Spleen (tissue), 13 donors: ENCODE data around the gene ADNP. TPM values are rescaled to one million over a fixed set of nuclear protein-coding genes. Genes with fewer than 3 reads are reported as not detected.
"Not testable (repeated sequence)": the region's sequence is repeated elsewhere in the genome, so short reads cannot be mapped to it uniquely, and the experiment has no call there.

Source experiments
- DNase-seq: peaks from one replicate; pipeline ENCODE4 v3.0.0-alpha.2; 2020
- H3K27ac ChIP-seq, 8 donors: fragments of 200-600 bp; sonication (generic) in 7 of 8; 1 replicate in 4 of 8; 2 replicates in 4 of 8; pipeline versions ENCODE4 v1.5.0 to v1.8.0; 2016 to 2021; ENCODE audit warnings: inconsistent platforms in 4 of 8, mild to moderate bottlenecking in 4 of 8, moderate library complexity in 1 of 8
- H3K27me3 ChIP-seq, 7 donors: fragments of 200-600 bp; sonication (generic) in 6 of 7; replicated peaks in 1 of 7; 1 replicate in 4 of 7; 2 replicates in 3 of 7; pipeline versions ENCODE4 v1.5.0 to v1.8.0; 2016 to 2021; ENCODE audit warnings: inconsistent platforms in 3 of 7, mild to moderate bottlenecking in 1 of 7
- H3K36me3 ChIP-seq, 6 donors: fragments of 200-600 bp; sonication (generic) in 5 of 6; 1 replicate in 4 of 6; 2 replicates in 2 of 6; pipeline versions ENCODE4 v1.5.0 to v1.8.0; 2016 to 2021; ENCODE audit warnings: inconsistent platforms in 2 of 6
- H3K4me1 ChIP-seq, 6 donors: fragments of 200-600 bp; sonication (generic) in 5 of 6; 1 replicate in 3 of 6; 2 replicates in 3 of 6; pipeline versions ENCODE4 v1.5.0 to v1.8.0; 2016 to 2021; ENCODE audit warnings: inconsistent platforms in 3 of 6
- H3K4me3 ChIP-seq, 8 donors: fragments of 200-600 bp; sonication (generic) in 7 of 8; 1 replicate in 4 of 8; 2 replicates in 4 of 8; pipeline versions ENCODE4 v1.5.0 to v1.8.0; 2016 to 2021; ENCODE audit warnings: inconsistent platforms in 4 of 8, mild to moderate bottlenecking in 4 of 8, moderate library complexity in 2 of 8
- H3K9me3 ChIP-seq, 8 donors: fragments of 200-600 bp; sonication (generic) in 7 of 8; 1 replicate in 4 of 8; 2 replicates in 4 of 8; pipeline versions ENCODE4 v1.5.0 to v1.8.0; 2016 to 2021; ENCODE audit warnings: inconsistent platforms in 4 of 8
- CTCF ChIP-seq, 11 experiments: fragments of 200-600 bp in 7 of 11; fragments of 450-650 bp in 4 of 11; sonication (generic) in 4 of 11; IDR thresholded peaks in 8 of 11; conservative IDR thresholded peaks in 3 of 11; 1 replicate in 7 of 11; 2 replicates in 4 of 11; pipeline versions ENCODE4 v1.4.0 to v1.8.0; 2016 to 2021; ENCODE audit warnings: antibody characterized with exemption in 11 of 11, inconsistent platforms in 4 of 11, mild to moderate bottlenecking in 1 of 11
- POLR2A ChIP-seq, 3 donors: fragments of 450-650 bp; IDR thresholded peaks; one replicate each; pipeline ENCODE4 v1.5.1; 2017; ENCODE audit warnings: antibody characterized with exemption in 3 of 3, mild to moderate bottlenecking in 1 of 3
- POLR2AphosphoS5 ChIP-seq, 3 donors: sonication (generic); formaldehyde crosslinking; IDR thresholded peaks; one replicate each; pipeline ENCODE4 v1.5.1; 2017; ENCODE audit warnings: antibody characterized with exemption in 3 of 3
- WGBS, 5 donors: extraction: QIAGEN DNeasy Blood & Tissue Kit in 3 of 5; methylation state at CpG; one replicate each; pipeline versions ENCODE4 v1.1.5 to v1.1.7; 2013 to 2018; 5-methylcytosine and 5-hydroxymethylcytosine counted together
- intact Hi-C: fragments of 100-400 bp; cut with DNase I; formaldehyde crosslinking; loops from one replicate; pipeline ENCODE4 v1.15.0; 2023; ENCODE audit warnings: low total_unique reads
- long read RNA-seq, 2 donors: transcript quantifications; one replicate each; lab custom pipeline, GENCODE V29; 2026
- polyA plus RNA-seq, 3 donors: library from polyadenylated mRNA; stranded (reverse); fragments of 200-250 nt; gene quantifications; one replicate each; pipeline ENCODE4 v1.2.1, GENCODE V29; 2013
- total RNA-seq, 7 donors: library from RNA; depleted of rRNA in 3 of 7; stranded (reverse); fragments of >200 nt in 3 of 7; fragmentation: NEBNext Ultra II Directional in 4 of 7; extraction: Animal tissue kit (Norgen Biotek cat#: 25700) in 4 of 7; gene quantifications; one replicate each; pipeline versions ENCODE4 v1.1.0 to v1.2.1, GENCODE V29; 2016 to 2021
- donor health status: healthy with polysubstance abuse.
- donor health status: DM: no; HTN: no; CAD: no; lungs with moderate emphysema.
- donor health status: DM: no; HTN: no; CAD: no.
- donor health status: Bipolar disorder and iron deficiency.
- donor health status: healthy.
- donor health status: DM: no; HTN: no; CAD: no.
- donor health status: DM: yes; HTN: yes; CAD: no.

The ADNP gene
- total RNA-seq (10 to 100 TPM; 54.2 to 78.8 (median 67.5) TPM), polyA plus RNA-seq (10 to 100 TPM; 30.6 to 34.3 (median 33.4) TPM)
- long read RNA-seq, donor 1, full-length matches to known transcripts = 9 of 9 reads
- long read RNA-seq, donor 1, partial matches to known transcripts = 0 of 9 reads
- long read RNA-seq, donor 1, other reads (novel, unspliced or antisense) = 0 of 9 reads
- long read RNA-seq, donor 2, full-length matches to known transcripts = 8 of 8 reads
- long read RNA-seq, donor 2, partial matches to known transcripts = 0 of 8 reads
- long read RNA-seq, donor 2, other reads (novel, unspliced or antisense) = 0 of 8 reads

DNA sequence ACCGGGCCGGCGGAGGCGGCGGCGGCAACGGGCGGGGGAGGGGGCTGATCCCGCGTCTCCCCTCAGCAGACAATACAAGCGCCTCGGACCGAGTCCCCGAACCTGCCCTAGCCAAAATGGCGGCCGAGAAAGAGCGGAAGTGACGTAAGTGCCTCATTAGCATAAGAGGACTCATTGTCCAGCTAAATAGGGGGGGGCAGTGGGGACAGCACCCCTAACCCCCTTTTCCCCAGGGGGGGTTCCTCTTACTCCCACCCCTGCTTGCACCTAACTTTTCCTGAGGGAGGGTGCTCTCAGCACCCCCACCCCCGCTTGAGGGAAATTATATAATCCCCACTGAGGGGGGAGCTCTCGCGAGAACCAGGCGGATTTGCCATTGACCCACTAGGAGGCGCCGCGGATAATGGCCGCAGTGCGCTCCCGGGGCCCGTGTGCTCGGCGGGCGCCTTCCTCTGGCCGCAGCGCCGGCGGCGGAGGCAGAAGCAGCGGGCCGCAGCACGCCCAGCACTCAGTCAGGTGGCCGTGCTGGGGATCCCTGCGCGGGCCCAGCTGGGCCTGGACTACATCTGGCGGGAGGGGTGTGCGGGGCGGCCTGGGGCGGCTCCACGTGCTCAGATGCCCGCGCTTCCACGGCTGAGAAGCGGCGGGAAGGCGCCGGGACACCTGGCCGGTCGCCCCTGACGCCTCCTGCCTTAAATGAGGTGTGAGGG, at the start of gene ADNP:
Gene ADNP (minus strand): TSS at position 132 of the 710 bp plus-strand sequence. CDS start 27,441 bp downstream, outside the sequence.
- peaks cover 15 to 51% (median 43%) of the 10 kb centered on the region in 6 donors for H3K4me1 ChIP-seq
- peak within 1 kb of the TSS; percentile 99 to 100 (median 99) for H3K27ac ChIP-seq
- TF ChIP-seq CTCF (IDR thresholded peaks at IDR 0.05 in 8 of 11, conservative IDR thresholded peaks at IDR 0.05 in 3 of 11) (peak; percentile 70 to 89 (median 83)), POLR2AphosphoS5 (IDR thresholded peaks at IDR 0.05) (peak; percentile 94 to 96 (median 94)), POLR2A (IDR thresholded peaks at IDR 0.05) (peak; percentile 58 to 78 (median 70))
- 1 to 2% (median 1%) methylated on average over 22 to 58 of the region's 58 CpGs for WGBS, 5 donors
- intact Hi-C loops = no loop called here
- no peaks in the 10 kb centered on the region for H3K9me3 ChIP-seq
- H3K27me3 ChIP-seq = no peaks in the 10 kb centered on the region
- peak within 1 kb of the TSS; percentile 70 to 95 (median 83) for H3K4me3 ChIP-seq
- peak; percentile 96 for DNase-seq
- H3K36me3 ChIP-seq = peaks cover 0 to 57% (median 27%) of the 10 kb centered on the region in 6 donors

DNA sequence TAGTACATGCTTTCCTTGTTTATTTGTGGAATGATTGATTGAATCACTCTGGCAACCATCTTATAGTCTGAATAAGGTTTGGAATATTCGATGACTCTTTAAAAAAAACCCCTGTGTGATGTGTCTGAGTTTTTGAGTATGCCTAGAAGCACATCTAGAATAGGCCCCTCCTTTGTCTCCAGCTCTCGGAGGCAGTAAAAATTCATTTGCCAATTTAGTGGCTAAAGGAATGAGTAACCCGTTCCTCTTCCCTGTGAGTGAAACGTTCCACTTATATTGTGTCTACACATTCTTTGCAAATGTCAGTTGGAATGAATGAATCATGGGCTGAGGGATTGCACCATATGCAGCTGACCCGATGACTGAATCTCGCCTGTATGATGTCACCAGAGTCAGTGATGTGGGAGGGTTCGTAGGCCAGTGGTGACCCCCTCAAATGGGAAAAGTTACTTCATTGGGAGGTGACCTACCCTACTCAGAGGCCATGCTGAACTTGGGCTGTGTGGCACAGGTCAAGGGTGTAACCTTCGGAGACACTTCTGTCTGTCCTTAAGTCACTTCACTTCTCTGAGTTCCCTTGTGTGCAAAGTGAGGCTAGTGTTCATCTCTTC, 48.9 kb upstream of the ADNP start:
- peaks cover 0 to 36% (median 5%) of the 10 kb centered on the region in 7 donors for H3K27me3 ChIP-seq
- intact Hi-C loops = loop anchor here (10.0 kb wide), 1 partner anchor 645 kb away; no protein-coding TSS in a partner anchor
- H3K9me3 ChIP-seq = no peaks in the 10 kb centered on the region
- H3K4me1 ChIP-seq = peaks cover 4 to 32% (median 13%) of the 10 kb centered on the region in 6 donors
- DNase-seq = no peak
- H3K4me3 ChIP-seq = peak overlapping the region in 1 of 8 donors; percentile 52
- TF ChIP-seq POLR2A (IDR thresholded peaks at IDR 0.05) = no peak
- no peak for TF ChIP-seq POLR2AphosphoS5 (IDR thresholded peaks at IDR 0.05)
- no peak for TF ChIP-seq CTCF (IDR thresholded peaks at IDR 0.05 in 8 of 11, conservative IDR thresholded peaks at IDR 0.05 in 3 of 11)
- WGBS, 5 donors = 51 to 74% (median 56%) methylated on average over 8 of the region's 8 CpGs
- no peaks in the 10 kb centered on the region for H3K36me3 ChIP-seq
- peak overlapping the region; percentile 40 to 85 (median 72) for H3K27ac ChIP-seq

DNA sequence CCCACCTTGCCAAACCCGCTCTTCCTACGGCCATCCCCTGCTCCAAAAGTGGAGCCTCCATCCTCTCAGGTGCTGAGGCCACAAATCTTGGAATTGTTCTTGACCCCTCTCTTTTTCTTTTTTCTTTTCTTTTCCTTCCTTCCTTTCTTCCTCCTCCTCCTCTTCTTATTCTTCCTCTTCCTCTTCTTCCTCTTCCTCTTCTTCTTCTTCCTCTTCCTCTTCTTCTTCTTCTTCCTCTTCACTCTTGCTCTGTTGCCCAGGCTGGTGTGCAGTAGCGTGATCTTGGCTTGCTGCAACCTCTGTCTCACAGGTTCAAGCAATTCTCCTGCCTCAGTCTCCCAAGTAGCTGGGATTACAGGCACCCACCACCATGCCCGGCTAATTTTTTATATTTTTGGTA, 47.3 kb upstream of the ADNP start:
- intact Hi-C loops, H3K36me3 ChIP-seq, H3K27ac ChIP-seq, H3K9me3 ChIP-seq, DNase-seq, H3K4me3 ChIP-seq: not testable (repeated sequence)
- Histone ChIP-seq H3K27me3 (peaks cover 0 to 20% (median 0%) of the 10 kb centered on the region in 7 donors), H3K4me1 (peaks cover 4 to 27% (median 13%) of the 10 kb centered on the region in 6 donors)
- 82 to 95% (median 90%) methylated on average over 4 of the region's 4 CpGs for WGBS, 5 donors

GRCh38 chr20:50977066-50978021, 46.1 kb upstream of the ADNP start:
- Histone ChIP-seq H3K27ac (no peak overlapping the region), H3K9me3 (no peaks in the 10 kb centered on the region), H3K4me1 (peaks cover 4 to 25% (median 12%) of the 10 kb centered on the region in 6 donors), H3K27me3 (peaks cover 0 to 19% (median 0%) of the 10 kb centered on the region in 7 donors), H3K36me3 (no peaks in the 10 kb centered on the region), H3K4me3 (no peak overlapping the region)
- TF ChIP-seq CTCF (IDR thresholded peaks at IDR 0.05 in 8 of 11, conservative IDR thresholded peaks at IDR 0.05 in 3 of 11) = no peak
- TF ChIP-seq POLR2A (IDR thresholded peaks at IDR 0.05) = no peak
- TF ChIP-seq POLR2AphosphoS5 (IDR thresholded peaks at IDR 0.05) = no peak
- no peak for DNase-seq
- intact Hi-C loops = no loop called here
- 73 to 80% (median 76%) methylated on average over 20 of the region's 20 CpGs for WGBS, 5 donors
